ENCODE data around the gene CFAP251. TPM values are rescaled to one million over a fixed set of nuclear protein-coding genes. Genes with fewer than 3 reads are reported as not detected.

CFAP251 gene
- total RNA-seq, 1 experiment from 2014 or later = 2.6 TPM

DNA sequence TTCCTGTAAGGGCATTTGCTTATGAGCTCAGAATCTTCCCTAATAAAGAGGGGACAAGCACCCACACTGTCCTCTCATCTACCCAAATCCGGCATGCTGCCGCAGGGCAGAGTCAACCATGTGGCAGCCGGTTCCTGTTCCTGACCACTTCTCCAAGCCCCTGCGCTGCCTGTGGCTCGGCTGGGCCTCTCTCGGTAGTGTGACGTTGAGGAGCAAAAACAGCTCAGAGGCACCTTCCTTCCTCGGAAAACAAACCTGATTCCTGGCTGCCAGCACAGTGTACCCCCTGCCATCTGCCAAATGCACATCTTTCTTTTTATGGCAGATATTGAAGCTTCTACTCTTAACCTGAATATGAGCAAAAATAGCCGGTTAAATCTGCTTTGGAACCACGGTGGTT is 50.5 kb downstream of the CFAP251 start:
- H3K4me3 ChIP-seq (replicated peaks in 1 of 2; ENCODE audit: low read depth in 1 of 2, low read length in 2 of 2) = no peak overlapping the region
- H3K27ac ChIP-seq (ENCODE audit: low read depth, low read length) = no peak overlapping the region
- H3K36me3 ChIP-seq (ENCODE audit: control insufficient read depth in 1 of 2, insufficient read depth in 2 of 2, low read length in 2 of 2) = no peaks in the 10 kb centered on the region
- H3K9me2 ChIP-seq (ENCODE audit: insufficient read depth) = no peaks in the 10 kb centered on the region
- POLR2A ChIA-PET = no interaction called here
- DNase-seq (ENCODE audit: low read depth, low spot score) (no peak), ATAC-seq (no peak)
- RAD21 ChIA-PET (ENCODE audit: low non-redundant PET in 1 of 2, low total read pairs in 2 of 2, uncharacterized antibody in 2 of 2, unreplicated experiment in 2 of 2) = no interaction called here
- no peak overlapping the region for H2AFZ ChIP-seq (ENCODE audit: low read depth, low read length, poor library complexity, severe bottlenecking)
- intact Hi-C loops (cut with micrococcal nuclease) = no loop called here
- H3K79me2 ChIP-seq (ENCODE audit: insufficient read depth, low read length) = no peaks in the 10 kb centered on the region
- BruUV-seq (replicated peaks) = no TSS peak
- peaks cover 0 to 6% of the 10 kb centered on the region in 2 experiments; a peak in 1 of 4 replicates for H3K4me1 ChIP-seq (ENCODE audit: control insufficient read depth in 1 of 2, insufficient read depth in 2 of 2, low read length in 2 of 2)
- CTCF ChIA-PET = no interaction called here
- H4K20me1 ChIP-seq (ENCODE audit: insufficient read depth) = no peaks in the 10 kb centered on the region
- no peak overlapping the region for H3K9ac ChIP-seq (ENCODE audit: low read length)
- TF ChIP-seq EGR1 (IDR thresholded peaks at IDR 0.05; ENCODE audit: low read depth) (no peak), SRF (IDR thresholded peaks at IDR 0.05; ENCODE audit: low read depth) (no peak), SP1 (IDR thresholded peaks at IDR 0.05; ENCODE audit: low read depth) (no peak), TCF7L2 (IDR thresholded peaks at IDR 0.05; ENCODE audit: borderline replicate concordance, extremely low read depth, insufficient read depth, insufficient read length) (no peak), EZH2phosphoT487 (IDR thresholded peaks at IDR 0.05; ENCODE audit: borderline replicate concordance) (no peak), ZNF274 (IDR thresholded peaks at IDR 0.05; ENCODE audit: low read depth, low read length) (no peak), FOSL1 (IDR thresholded peaks at IDR 0.05; ENCODE audit: low read depth) (no peak), YY1 (IDR thresholded peaks at IDR 0.05; ENCODE audit: extremely low read depth, insufficient replicate concordance, low read depth, low read length) (no peak)
- TF ChIP-seq, protein P1, sequence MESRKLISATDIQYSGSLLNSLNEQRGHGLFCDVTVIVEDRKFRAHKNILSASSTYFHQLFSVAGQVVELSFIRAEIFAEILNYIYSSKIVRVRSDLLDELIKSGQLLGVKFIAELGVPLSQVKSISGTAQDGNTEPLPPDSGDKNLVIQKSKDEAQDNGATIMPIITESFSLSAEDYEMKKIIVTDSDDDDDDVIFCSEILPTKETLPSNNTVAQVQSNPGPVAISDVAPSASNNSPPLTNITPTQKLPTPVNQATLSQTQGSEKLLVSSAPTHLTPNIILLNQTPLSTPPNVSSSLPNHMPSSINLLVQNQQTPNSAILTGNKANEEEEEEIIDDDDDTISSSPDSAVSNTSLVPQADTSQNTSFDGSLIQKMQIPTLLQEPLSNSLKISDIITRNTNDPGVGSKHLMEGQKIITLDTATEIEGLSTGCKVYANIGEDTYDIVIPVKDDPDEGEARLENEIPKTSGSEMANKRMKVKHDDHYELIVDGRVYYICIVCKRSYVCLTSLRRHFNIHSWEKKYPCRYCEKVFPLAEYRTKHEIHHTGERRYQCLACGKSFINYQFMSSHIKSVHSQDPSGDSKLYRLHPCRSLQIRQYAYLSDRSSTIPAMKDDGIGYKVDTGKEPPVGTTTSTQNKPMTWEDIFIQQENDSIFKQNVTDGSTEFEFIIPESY (IDR thresholded peaks at IDR 0.05; ENCODE audit: extremely low read depth, insufficient replicate concordance, low read length) = no peak
- no peaks in the 10 kb centered on the region for H3K27me3 ChIP-seq (ENCODE audit: insufficient read depth, low read length)
- no peak overlapping the region for H3K4me2 ChIP-seq (ENCODE audit: low read length)
- H3K9me3 ChIP-seq (ENCODE audit: control insufficient read depth in 1 of 2, insufficient read depth in 1 of 2, low read depth in 1 of 2, low read length in 2 of 2) = no peaks in the 10 kb centered on the region

All from HCT116 (cell line).